K562 (cell line): Measurements from ENCODE around the gene GPR15. TPM values are rescaled to one million over a fixed set of nuclear protein-coding genes. Genes with fewer than 3 reads are reported as not detected.

Experiments
- KLF13 ChIP-seq: fragments of 450-650 bp; IDR thresholded peaks from 2 replicates; pipeline ENCODE4 v1.6.1; 2016; ENCODE audit warnings: missing genetic modification characterization, low read depth, mild to moderate bottlenecking, missing compliant biosample characterization, moderate library complexity, borderline replicate concordance
- MYNN ChIP-seq, 2 experiments: sonication (generic); formaldehyde crosslinking in 1 of 2; IDR thresholded peaks; 2 replicates each; pipeline versions ENCODE4 v1.5.0 to v1.6.1; 2016 to 2020; ENCODE audit warnings: antibody characterized with exemption in 1 of 2, missing genetic modification reagents in 1 of 2
- POLR2AphosphoS5 ChIP-seq: IDR thresholded peaks from 2 replicates; pipeline ENCODE4 v1.6.1; 2011; ENCODE audit warnings: mild to moderate bottlenecking, low read depth, low read length, moderate library complexity; ENCODE audit not compliant: control insufficient read depth, insufficient read depth
- polyA plus RNA-seq, 8 experiments: library from polyadenylated mRNA; depleted of rRNA in 4 of 8; stranded (reverse) in 5 of 8; unstranded in 3 of 8; fragments of >200 nt; fragmentation: Nextera tagmentation in 2 of 8; fragmentation: Illumina TruSeq in 1 of 8; extraction: Ambion mirVana in 2 of 8; extraction: Trizol in 1 of 8; gene quantifications; 2 replicates each; pipeline versions ENCODE4 v1.2.1 to v1.2.3, GENCODE V29; 2011 to 2014; ENCODE audit warnings: inconsistent platforms in 1 of 8, missing spikeins in 1 of 8
- total RNA-seq, 7 experiments: library from RNA; depleted of rRNA in 6 of 7; stranded (reverse); fragments of >200 nt in 6 of 7; fragmentation: Illumina TruSeq in 2 of 7; extraction: Trizol in 2 of 7; gene quantifications; 2 replicates each; pipeline versions ENCODE4 v1.2.1 to v1.2.3, GENCODE V29; 2011 to 2021; ENCODE audit warnings: low replicate concordance in 1 of 7
- TF ChIP-seq, protein P1 (sequence below): fragments of 450-650 bp; formaldehyde crosslinking; conservative IDR thresholded peaks from 2 replicates; pipeline ENCODE4 v1.4.0; 2022; ENCODE audit warnings: mild to moderate bottlenecking, missing genetic modification characterization
- TF ChIP-seq, protein P2 (sequence below): sonication (generic); formaldehyde crosslinking; IDR thresholded peaks from 2 replicates; pipeline ENCODE4 v1.8.0; 2022; ENCODE audit warnings: missing genetic modification reagents, mild to moderate bottlenecking, borderline replicate concordance

GPR15 gene
- total and polyA plus RNA-seq, 9 of the 15 experiments (the other 6 are each of a cell fraction or from before 2014, with no cell fraction given): 0.13 TPM; not detected in 8

DNA sequence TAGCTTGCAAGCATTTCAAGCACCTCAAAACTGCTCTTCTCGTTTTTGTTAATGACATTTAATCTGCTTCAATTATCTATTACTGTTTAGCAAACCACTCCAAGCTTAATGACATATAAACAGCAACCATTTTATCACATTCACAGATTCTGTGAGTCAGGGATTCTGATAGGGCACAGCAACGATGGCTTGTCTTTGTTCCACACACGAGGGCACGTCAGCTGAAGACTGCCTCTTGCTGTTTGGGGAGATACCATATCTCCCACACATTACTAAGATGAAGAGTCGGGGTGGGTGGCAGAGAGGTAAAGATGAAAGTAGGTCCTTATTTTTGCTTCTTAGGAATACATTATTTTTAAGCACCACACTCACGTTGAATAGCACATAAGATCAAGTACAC lies 42.4 kb downstream of the GPR15 start (continued):
- TF ChIP-seq KLF13 (tag): no peak
- TF ChIP-seq POLR2AphosphoS5: peak; percentile 17; the same call in 1 of the 2 replicates
- TF ChIP-seq, protein P1, sequence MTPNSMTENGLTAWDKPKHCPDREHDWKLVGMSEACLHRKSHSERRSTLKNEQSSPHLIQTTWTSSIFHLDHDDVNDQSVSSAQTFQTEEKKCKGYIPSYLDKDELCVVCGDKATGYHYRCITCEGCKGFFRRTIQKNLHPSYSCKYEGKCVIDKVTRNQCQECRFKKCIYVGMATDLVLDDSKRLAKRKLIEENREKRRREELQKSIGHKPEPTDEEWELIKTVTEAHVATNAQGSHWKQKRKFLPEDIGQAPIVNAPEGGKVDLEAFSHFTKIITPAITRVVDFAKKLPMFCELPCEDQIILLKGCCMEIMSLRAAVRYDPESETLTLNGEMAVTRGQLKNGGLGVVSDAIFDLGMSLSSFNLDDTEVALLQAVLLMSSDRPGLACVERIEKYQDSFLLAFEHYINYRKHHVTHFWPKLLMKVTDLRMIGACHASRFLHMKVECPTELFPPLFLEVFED (CRISPR knock-in tag): no peak
- TF ChIP-seq MYNN (IDR thresholded peaks at IDR 0.05): 0 out of 2 replicates have a peak, but pooled peaks have one; percentile 17
- TF ChIP-seq MYNN (CRISPR knock-in tag; IDR thresholded peaks at IDR 0.05): no peak
- TF ChIP-seq, protein P2, sequence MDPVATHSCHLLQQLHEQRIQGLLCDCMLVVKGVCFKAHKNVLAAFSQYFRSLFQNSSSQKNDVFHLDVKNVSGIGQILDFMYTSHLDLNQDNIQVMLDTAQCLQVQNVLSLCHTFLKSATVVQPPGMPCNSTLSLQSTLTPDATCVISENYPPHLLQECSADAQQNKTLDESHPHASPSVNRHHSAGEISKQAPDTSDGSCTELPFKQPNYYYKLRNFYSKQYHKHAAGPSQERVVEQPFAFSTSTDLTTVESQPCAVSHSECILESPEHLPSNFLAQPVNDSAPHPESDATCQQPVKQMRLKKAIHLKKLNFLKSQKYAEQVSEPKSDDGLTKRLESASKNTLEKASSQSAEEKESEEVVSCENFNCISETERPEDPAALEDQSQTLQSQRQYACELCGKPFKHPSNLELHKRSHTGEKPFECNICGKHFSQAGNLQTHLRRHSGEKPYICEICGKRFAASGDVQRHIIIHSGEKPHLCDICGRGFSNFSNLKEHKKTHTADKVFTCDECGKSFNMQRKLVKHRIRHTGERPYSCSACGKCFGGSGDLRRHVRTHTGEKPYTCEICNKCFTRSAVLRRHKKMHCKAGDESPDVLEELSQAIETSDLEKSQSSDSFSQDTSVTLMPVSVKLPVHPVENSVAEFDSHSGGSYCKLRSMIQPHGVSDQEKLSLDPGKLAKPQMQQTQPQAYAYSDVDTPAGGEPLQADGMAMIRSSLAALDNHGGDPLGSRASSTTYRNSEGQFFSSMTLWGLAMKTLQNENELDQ (CRISPR knock-in tag): no peak
